Suprapubic skin (tissue), 4 donors: ENCODE results near the gene DNAH10.

ENCODE experiments used
- POLR2A ChIP-seq, 2 donors: fragments of 450-650 bp; IDR thresholded peaks; one replicate each; pipeline ENCODE4 v1.6.1; 2017; ENCODE audit warnings: antibody characterized with exemption in 2 of 2, mild to moderate bottlenecking in 2 of 2, moderate library complexity in 2 of 2
- POLR2AphosphoS5 ChIP-seq, 3 donors: sonication (generic); formaldehyde crosslinking; IDR thresholded peaks; one replicate each; pipeline ENCODE4 v1.6.1; 2017; ENCODE audit warnings: antibody characterized with exemption in 3 of 3
- TF ChIP-seq, protein P1 (sequence below), 2 donors: fragments of 200-600 bp in 1 of 2; fragments of 450-650 bp in 1 of 2; sonication (generic) in 1 of 2; IDR thresholded peaks; one replicate each; pipeline ENCODE4 v1.5.1; 2016 to 2019; ENCODE audit warnings: antibody characterized with exemption in 2 of 2, mild to moderate bottlenecking in 1 of 2, moderate library complexity in 1 of 2

DNA sequence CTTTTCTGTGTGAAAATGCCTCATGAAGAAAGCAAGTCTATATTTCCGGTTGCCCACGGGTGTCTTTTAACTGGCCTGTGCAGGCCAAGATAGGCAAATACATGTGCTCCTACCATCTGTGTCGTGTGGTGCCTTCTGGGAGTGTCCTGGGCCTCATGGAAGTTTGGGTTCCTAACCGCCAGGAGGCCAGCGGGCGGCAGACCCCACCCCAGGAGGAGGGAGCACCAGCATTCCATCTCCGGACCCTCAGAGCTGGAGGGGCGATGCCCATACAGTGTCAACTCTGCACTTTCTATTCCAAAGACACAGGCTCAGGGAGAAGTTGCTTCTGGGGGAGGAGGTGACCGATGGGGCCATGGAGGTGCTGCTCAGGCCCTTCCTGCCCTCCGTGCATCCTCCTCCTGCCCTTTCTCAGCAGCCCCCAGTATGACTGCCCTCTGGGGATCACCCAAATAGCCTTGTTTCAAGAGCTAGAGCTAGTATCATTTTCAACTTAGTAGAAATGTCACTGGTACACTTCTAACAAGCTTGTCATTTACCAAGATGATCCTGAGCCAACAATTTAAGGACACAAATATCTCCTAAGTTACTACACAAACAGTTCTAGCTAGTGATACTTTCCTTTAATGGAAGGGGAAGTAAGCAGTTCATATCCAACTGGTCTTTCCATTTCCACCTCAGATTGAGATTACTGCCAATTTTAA lies 192.7 kb downstream of the DNAH10 start:
- TF ChIP-seq, protein P1, sequence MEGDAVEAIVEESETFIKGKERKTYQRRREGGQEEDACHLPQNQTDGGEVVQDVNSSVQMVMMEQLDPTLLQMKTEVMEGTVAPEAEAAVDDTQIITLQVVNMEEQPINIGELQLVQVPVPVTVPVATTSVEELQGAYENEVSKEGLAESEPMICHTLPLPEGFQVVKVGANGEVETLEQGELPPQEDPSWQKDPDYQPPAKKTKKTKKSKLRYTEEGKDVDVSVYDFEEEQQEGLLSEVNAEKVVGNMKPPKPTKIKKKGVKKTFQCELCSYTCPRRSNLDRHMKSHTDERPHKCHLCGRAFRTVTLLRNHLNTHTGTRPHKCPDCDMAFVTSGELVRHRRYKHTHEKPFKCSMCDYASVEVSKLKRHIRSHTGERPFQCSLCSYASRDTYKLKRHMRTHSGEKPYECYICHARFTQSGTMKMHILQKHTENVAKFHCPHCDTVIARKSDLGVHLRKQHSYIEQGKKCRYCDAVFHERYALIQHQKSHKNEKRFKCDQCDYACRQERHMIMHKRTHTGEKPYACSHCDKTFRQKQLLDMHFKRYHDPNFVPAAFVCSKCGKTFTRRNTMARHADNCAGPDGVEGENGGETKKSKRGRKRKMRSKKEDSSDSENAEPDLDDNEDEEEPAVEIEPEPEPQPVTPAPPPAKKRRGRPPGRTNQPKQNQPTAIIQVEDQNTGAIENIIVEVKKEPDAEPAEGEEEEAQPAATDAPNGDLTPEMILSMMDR (IDR thresholded peaks at IDR 0.05) = no peak
- TF ChIP-seq POLR2AphosphoS5 (IDR thresholded peaks at IDR 0.05) (no peak), POLR2A (IDR thresholded peaks at IDR 0.05) (no peak)
